Ureter (tissue), 1 donor: ENCODE results near the gene EPB42. TPM values are rescaled to one million over a fixed set of nuclear protein-coding genes. Genes with fewer than 3 reads are reported as not detected.
"Not testable (repeated sequence)": the region's sequence is repeated elsewhere in the genome, so short reads cannot be mapped to it uniquely, and the experiment has no call there.

Experiments
- DNase-seq: peaks from one replicate; pipeline ENCODE4 v3.0.0-alpha.2; 2020; ENCODE audit warnings: low spot score
- total RNA-seq: library from RNA; stranded (reverse); gene quantifications from one replicate; pipeline ENCODE4 v1.2.4, GENCODE V29; 2023
- donor health status: DM: yes; HTN: yes; CAD: no.

EPB42 gene
- total RNA-seq, 1 donor from 2014 or later: not detected

DNA sequence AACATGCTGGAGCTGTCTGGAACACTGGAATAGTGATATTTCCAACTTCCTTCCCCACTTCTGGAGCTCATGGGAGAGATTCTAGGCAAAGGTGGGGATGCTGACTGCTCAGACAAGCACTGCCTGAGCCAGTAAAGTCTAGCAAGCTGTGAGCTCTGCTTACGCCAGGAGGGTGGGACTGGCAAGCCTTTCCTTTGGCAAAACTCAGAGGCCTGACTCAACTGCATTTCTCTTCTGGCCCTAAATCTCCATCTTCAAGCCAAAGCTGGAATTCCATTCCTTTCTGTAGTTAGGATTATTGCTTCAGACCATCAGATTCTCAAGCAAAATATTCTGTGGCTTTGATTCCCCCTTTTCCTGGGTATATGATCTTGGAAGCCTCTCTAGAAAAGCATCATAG lies 20.3 kb upstream of the EPB42 start:
- no peak for DNase-seq

GRCh38 chr15:43239732-43240491 lies 19.1 kb upstream of the EPB42 start:
- no peak for DNase-seq

- DNase-seq: no peak
These were observed 17.9 kb upstream of the EPB42 start for GRCh38 chr15:43238671-43239131.

- DNase-seq: no peak
These were observed 17.1 kb upstream of the EPB42 start for GRCh38 chr15:43237842-43238470.

- no peak for DNase-seq
These were observed 14.7 kb upstream of the EPB42 start for GRCh38 chr15:43235536-43235935.

DNA sequence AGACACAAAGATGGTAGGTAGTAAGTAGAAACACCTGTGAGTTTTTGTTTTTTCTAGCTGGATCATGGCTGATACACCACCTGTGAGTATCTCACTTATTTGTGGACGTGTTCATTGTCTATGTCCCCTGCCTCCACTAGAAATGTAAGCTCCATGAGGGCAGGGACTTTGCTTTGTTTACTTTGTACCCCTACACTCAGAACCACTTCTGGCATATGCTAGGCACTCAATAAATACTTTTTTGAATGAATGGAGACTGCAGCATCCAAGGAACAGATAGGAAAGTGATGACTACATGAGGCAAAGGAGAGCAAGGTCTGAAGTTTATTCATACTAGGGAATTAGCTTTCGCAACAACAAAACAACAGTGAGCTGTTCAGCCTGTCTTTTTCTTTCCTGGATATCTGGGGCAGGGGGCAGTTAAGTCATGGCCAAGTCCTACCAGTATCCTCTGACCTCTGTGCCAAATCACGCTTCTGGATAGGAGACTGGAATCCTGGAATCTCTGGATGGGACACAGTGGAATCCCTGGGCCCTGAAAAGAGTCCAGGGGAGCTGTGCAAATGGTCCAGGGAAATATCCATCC lies 11.6 kb upstream of the EPB42 start:
- DNase-seq: no peak

GRCh38 chr15:43230640-43231115 lies 9.9 kb upstream of the EPB42 start:
- no peak for DNase-seq

DNA sequence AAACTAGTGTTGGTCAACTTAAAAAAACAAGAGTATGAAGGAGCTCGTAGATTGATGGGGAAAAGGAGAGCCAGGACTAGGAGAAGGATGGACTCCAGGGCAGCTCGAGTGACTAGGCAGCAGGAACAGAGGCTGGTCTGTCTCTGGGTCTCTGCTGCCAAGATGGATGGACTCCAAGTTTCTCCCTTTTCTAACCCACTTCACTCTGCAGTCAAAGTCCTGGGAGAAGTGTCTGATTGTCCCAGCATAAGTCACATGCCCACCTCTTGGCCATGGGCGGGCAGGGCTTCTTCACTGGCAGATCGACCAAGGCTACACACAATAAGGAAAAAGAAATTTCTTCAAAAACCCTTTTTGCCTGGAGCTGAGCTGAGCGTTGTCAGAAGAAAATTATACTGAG lies 9.2 kb upstream of the EPB42 start:
- DNase-seq: no peak

- DNase-seq: no peak
These were observed 5.9 kb upstream of the EPB42 start for GRCh38 chr15:43226436-43227305.

GRCh38 chr15:43225950-43226255 lies 5.1 kb upstream of the EPB42 start:
- not testable (repeated sequence) for DNase-seq

DNA sequence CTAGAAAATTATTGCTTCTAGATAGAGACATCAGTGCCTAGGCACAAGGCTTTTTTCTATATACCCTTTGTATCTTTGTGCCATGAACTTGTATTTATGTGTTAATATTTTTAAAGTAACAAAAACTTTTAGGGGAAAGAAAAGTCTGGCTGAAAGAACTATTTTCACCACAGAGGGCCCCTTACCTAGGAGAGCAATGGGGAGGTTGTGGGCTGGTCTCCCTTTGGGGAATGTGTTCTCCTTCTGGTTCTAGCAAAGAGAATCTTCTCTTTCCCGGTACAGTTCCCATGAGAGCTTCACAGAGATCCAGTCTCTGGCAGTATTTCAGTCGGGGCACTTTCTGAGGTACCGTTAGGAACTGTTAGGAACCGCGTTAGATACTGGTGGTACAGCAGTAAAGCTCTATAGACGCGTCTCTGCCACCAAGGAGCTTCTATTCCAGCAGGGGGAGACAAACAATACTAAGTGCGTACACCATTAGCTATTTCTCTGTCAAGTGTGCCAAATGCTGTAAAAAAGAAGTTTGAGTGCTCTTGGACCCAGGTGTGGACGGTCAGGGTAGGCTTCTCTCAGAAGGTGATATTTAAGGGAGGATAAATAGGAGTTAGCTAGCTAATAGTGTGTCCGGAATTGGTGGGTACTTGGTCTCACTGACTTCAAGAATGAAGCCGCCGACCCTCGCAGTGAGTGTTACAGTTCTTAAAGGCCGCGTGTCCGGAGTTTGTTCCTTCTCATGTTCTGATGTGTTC lies 4.6 kb upstream of the EPB42 start:
- no peak for DNase-seq

GRCh38 chr15:43221422-43221821 lies 604 bp upstream of the EPB42 start:
- no peak for DNase-seq

GRCh38 chr15:43219929-43220928 lies 589 bp downstream of the EPB42 start:
- no peak for DNase-seq

DNA sequence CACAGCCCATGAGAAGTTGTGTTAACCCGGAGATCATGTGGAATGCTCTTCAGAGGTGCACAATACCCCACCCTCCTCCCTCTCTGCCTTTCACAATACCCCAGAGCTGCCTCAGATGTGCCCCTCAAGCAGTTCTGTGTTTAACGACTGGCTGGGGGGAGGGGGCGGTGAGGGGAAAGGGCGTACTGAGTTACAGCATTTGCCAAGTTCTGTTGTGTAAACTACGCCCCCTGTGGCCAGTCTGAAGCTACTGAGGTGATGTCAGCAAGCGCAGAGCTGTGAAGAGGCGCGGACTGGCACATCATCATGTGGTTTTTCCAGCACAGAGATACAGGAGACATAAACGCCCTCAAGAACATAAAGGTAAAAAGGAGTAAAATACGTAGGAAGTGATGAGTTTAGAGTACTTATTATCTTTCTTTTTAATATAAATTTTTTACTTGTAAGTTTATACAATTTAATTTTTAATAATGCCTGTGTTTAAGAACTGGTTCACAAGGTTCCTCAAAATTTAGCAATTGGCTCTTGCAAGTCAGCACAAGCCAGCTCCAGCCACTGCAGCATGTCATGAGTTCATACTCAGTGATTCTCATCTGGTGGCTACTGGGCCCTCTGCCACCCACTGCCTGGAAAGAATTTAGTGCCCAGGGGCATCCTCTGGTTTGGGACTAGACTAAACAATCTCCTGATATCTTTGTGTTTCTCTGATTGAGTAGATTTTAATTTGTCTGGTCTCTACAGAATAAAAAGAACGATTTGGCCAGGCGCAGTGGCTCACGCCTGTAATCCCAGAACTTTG lies 1.7 kb downstream of the EPB42 start:
- DNase-seq: no peak

GRCh38 chr15:43215961-43216360 lies 4.9 kb downstream of the EPB42 start:
- DNase-seq: no peak

DNA sequence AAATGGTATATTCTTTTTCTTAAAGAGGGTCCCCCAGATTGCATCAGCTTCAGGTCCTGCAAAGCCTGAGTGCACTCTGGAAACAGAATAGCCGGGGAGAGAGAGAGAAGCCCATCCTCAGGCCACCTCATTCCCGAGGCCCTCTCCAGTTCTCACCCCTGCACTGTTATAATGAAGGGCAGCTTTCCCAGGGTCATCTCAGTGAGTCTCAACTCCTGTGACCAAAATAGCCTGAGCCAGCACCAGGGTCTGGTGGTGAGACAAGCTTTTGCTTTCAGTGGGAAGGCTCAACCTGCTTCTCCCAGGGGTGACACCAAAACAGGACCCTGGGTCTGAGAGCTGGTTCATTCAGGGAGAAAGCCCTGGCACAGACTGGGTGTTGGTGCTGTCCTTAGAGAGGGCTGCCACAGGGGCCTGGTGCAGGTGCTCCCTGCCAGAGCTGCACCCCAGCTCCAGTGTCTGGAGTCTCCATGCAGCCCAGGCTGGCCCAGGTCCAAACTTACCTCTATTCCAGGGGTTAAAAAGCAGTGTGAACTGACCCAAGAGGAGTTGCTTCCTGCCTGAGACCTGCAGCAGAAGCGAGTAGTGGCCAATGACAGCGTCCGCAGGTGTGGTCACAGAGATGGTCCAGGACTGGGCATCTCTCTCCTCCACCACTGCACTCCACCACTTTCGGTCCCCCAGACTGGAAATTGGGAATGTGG lies 6.1 kb downstream of the EPB42 start:
- no peak for DNase-seq

GRCh38 chr15:43214169-43214568 lies 6.6 kb downstream of the EPB42 start:
- DNase-seq: no peak

- no peak for DNase-seq
These were observed 7.4 kb downstream of the EPB42 start for GRCh38 chr15:43213466-43213865.

GRCh38 chr15:43212951-43213350 lies 7.9 kb downstream of the EPB42 start:
- DNase-seq: no peak
